Upper lobe of left lung (tissue), 4 donors: ENCODE results near the gene TMEM59.

Source experiments
- CTCF ChIP-seq, 6 experiments: fragments of 450-650 bp in 4 of 6; fragments of 200-600 bp in 2 of 6; sonication (generic) in 2 of 6; IDR thresholded peaks; one replicate each; pipeline ENCODE4 v1.5.1; 2016 to 2019; ENCODE audit warnings: antibody characterized with exemption in 6 of 6
- EP300 ChIP-seq, 4 donors: sonication (generic); formaldehyde crosslinking; IDR thresholded peaks; one replicate each; pipeline ENCODE4 v1.5.1; 2017; ENCODE audit warnings: antibody characterized with exemption in 4 of 4, control low read depth in 2 of 4
- POLR2A ChIP-seq, 4 donors: fragments of 450-650 bp; IDR thresholded peaks; one replicate each; pipeline ENCODE4 v1.5.1; 2016 to 2017; ENCODE audit warnings: antibody characterized with exemption in 4 of 4, mild to moderate bottlenecking in 2 of 4
- POLR2AphosphoS5 ChIP-seq, 2 donors: sonication (generic); formaldehyde crosslinking; IDR thresholded peaks; one replicate each; pipeline ENCODE4 v1.5.1; 2017; ENCODE audit warnings: antibody characterized with exemption in 2 of 2

GRCh38 chr1:53999920-54000319 lies 53.1 kb downstream of the TMEM59 start:
- TF ChIP-seq POLR2AphosphoS5 (IDR thresholded peaks at IDR 0.05) (no peak), CTCF (IDR thresholded peaks at IDR 0.05) (no peak), POLR2A (IDR thresholded peaks at IDR 0.05) (no peak), EP300 (IDR thresholded peaks at IDR 0.05) (no peak)
